ENCODE measurements around the gene NAGLU.
A peak's percentile ranks its signal among the peaks of the same experiment; 100 is the strongest.
"Not testable (repeated sequence)": the region's sequence is repeated elsewhere in the genome, so short reads cannot be mapped to it uniquely, and the experiment has no call there.

The NAGLU gene

DNA sequence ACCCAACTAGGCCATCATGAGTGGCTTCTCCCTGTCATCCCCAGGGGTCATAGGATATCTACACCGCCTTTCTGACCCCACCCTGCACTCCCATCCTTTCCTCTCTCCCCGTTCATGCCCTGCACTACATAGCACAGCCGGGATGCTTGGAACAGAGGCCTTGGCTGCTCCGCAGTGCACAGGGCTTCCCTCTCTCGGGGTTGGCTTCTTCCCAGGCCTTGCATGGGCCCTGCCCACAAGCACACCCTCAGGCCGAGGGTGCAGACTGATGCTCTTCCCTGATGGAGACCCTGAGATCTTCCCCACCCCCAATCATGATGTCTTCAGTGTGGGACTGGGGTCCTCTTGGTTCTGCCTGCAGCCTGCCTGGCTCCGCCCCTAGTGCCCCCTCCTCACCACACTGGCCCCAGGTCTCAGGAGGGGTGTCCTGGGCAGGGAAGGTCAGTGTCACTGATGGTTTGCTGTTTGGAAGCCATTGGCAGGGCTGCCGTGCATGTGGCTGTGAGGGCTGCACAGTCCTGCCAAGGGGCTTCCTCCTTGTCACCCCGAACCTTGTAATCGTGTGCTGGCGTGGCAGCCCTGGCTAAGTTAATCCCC is 14.3 kb upstream of the NAGLU start:
- DNase-seq (ENCODE audit: low spot score) = no peak

DNA sequence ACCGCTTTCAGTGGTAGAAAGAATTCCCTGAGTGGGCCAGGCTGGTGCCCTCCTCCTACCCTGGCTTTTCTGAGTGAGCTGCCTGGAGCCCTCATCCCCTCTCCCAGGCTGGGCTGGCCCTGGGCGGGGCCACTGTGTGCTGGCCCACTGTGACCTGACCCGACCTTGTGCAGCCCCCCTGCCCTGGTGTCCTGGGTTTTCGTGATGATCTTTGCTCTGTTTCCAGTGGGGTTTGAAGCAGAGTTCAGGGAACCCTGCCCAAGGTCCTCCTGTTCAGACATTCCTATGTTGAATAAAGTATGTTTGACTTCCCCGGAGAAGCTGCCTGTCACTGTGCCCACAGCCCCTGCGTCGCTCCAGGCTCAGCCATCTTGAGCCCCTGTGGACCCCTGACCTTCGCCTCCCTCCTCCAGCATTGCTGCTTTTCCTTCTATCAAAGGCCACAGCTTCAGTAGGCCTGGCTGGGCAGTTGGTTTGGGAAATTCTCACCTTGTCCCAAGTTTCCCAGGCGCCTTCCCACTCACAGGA is 13.7 kb upstream of the NAGLU start:
- no peak for DNase-seq (ENCODE audit: low spot score)

DNA sequence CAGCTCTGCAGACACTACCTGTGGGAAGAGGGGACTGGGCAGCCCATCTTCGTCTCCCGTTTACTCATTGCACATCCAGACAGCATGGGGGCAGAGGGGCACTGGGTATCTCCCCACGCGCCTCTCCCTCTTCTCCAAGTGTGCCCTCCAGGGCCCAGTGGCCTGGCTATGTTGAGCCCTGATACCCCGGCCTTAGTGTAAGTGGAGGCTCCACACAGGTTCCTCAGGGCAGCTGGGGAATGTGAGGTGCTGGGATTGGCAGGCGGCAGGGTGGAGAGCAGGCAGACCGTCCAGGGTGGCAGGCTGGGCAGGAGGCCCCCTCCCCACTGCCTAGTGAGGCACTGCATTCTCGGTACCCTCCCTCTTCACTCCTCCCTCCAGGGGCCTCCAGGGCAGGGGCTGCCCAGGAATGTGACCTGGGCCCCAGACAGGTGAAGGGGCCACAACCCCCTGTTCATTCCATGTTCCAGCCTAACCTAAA is 13.2 kb upstream of the NAGLU start:
- DNase-seq (ENCODE audit: low spot score) = no peak

DNA sequence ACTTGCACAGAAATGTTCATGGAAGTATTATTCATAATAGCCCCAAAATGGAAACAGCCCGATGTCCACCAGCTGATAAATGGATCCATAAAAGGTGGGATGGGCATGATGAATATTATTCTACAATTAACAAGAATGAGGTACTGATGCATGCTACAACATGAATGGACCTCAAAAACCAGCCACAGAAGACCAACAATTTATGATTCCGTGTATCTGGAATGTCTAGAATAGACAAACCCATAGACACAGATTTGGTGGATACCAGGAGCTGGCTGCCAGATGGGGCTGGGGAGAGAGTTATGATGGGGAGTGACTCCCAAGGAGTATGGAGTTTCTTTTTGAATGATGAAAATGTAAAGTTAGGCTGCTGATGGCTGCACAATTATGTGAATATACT is 10.8 kb upstream of the NAGLU start:
- DNase-seq (ENCODE audit: low spot score) = no peak

DNA sequence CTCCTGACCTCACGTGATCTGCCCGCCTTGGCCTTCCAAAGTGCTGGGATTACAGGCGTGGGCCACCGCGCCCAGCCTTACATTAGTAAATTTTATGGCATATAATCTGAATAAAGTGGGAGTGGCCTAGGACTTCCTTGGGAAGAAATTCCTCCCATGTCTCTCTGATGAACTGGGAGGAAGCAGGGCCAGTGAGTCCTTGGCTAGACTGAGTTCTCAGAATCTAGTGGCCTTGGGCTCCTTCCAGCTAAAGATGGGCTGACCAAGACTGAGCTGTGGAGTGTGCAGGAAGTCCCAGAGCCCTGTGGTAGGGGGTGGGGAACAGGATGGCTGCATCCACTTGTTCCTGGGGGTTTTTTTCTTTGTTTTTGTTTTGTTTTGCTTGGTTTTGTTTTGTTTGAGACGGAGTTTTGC is 10.0 kb upstream of the NAGLU start:
- DNase-seq (ENCODE audit: low spot score) = no peak

DNA sequence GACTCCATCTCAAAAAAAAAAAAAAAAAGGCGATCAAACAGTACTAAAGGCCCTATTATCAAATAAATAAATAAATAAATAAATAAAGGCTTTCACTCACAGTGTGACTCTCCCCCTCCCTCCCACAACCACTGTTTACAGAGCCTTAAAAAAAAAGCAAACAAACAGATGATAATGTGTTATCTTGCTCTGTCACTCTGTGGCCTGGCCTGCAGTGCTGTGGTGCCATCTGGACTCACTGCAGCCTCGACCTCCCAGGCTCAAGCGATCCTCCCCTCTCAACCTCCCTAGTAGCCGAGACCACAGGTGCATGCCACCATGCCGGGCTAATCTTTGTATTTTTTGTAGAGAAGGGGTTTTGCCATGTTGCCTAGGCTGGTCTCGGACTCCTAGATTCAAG is 8.1 kb upstream of the NAGLU start:
- no peak for DNase-seq (ENCODE audit: low spot score)

DNA sequence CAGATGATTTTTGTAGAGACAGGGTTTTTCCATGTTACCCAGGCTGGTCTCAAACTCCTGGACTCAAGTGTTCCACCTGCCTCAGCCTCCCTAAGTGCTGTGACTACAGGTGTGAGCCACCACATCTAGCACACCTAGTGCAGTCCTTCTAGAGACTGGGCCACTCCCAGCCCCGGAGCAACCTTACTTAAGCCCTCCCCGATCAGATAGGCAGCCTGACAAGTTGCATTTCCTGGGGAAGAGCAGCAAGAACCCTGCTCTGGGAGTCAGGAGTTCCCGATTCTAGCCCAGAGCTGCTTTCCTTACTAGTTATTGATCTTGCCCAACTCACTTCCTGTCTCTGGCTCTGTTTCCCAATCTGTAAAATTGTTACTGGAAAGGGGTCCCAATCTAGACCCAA is 7.0 kb upstream of the NAGLU start:
- DNase-seq (ENCODE audit: low spot score) = no peak

DNA sequence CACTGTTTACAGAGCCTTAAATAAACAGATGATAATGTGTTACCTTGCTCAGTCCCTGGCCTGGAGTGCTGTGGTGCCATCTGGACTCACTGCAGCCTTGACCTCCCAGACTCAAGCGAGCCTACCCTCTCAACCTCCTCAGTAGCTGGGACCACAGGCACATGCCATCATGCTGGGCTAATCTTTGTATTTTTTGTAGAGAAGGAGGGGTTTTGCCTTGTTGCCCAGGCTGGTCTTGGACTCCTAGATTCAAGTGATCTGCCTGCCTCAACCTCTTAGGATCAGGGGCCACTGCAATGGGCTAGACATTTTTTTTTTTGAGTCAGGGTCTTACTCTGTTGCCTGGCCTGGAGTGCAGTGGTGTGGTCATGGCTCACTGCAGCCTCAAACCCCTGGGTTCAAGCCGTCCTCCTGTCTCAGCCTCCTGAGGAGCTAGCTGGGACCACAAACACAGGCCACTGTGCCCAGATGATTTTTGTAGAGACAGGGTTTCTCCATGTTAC is 5.0 kb upstream of the NAGLU start:
- DNase-seq (ENCODE audit: low spot score) = no peak

DNA sequence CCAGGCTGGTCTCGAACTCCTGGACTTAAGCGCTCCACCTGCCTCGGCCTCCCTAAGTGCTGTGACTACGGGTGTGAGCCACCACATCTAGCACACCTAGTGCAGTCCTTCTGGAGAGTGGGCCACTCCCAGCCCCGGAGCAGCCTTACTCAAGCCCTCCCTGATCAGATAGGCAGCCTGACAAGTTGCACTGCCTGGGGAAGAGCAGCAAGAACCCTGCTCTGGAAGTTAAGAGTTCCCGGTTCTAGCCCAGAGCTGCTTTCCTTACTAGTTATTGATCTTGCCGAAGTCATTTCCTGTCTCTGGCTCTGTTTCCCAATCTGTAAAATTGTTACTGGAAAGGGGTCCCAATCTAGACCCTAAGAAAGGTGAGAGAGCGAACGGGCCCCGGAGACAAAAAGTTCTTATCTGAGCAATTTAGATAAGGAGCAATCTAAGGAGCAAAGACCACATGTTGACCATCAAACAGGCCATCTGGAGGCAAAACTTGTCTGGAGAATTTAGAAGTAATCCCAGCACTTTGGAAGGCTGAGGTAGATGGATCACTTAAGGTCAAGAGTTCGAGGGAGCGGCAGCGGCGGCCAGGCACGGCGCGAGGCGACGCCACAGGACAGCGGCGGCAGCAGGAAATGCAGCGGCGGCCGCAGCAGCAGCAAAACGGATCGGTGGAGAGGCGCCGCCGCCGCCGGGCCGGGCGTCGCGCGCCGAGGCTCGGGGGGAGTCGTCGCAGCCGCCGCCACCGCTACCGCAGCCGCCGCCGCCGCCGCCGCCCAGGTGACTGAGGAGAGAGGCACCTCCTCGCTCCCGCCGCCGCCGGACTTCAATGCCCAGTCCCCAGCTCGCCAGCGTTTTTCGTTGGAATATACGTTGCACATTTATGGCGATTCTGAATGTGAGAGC is 4.3 kb upstream of the NAGLU start:
- peak; percentile 61 for DNase-seq (ENCODE audit: low spot score)

DNA sequence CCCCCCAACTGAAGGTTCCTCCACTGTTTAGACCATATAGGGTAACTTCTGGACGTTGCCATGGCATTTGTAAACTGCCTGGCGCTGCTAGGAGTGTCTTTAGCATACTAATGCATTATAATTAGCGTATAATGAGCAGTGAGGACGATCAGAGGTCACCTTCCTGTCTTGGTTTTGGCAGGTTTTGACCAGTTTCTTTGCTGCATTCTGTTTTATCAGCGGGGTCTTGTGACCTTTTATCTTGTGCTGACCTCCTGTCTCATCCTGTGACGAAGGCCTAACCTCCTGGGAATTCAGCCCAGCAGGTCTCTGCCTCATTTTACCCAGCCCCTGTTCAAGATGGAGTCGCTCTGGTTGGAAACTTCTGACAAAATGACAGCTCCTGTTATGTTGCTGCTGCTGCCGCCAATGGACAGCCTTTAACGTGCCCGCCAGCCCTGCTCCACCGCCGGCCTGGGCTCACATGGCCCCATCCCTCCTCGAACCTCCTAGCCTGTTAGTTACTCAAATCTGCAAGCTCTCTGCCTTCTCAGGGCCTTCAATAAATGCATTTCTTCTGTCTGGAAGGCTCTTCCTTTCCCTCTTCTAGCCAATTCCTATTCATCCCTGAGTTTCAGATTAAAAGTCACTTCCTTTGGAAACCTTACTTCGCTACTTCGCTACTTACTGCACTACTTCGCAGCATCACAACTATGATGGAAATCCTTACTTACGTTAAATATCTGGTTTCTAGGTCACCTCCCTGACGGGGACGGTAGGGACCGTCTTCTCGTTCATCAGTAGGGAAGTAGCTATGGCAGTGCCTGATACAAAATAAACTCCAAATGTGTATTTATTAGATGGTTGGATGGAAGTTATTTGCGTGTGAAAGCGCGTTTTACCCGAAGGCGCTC is 640 bp upstream of the NAGLU start:
- no peak for DNase-seq (ENCODE audit: low spot score)

DNA sequence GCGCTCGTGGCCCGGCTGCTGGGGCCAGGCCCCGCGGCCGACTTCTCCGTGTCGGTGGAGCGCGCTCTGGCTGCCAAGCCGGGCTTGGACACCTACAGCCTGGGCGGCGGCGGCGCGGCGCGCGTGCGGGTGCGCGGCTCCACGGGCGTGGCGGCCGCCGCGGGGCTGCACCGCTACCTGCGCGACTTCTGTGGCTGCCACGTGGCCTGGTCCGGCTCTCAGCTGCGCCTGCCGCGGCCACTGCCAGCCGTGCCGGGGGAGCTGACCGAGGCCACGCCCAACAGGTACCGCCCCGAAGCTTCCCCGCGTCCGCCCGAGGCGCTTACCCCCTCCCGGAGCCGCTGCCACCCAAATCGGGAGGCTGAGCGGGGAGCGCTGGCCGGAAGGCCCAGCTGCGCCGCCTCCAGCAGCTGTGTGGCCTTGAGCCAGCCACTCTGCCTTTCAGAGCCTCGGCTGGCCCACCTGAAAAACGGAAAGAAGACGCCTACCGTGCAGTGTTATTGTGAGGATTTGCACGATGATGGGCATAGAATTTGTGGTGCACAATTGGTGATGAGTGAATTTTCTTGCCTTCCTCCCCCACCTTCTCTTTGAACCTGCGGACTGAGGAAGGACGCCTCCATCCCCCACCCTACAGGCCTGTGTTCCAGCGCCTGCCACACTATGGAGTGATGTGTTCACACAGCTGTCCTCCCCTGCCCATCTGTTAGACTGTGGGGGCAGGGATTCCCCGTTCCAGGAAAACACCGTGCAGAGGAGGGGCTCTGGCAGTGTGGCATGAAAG is 523 bp downstream of the NAGLU start:
- DNase-seq (ENCODE audit: low spot score) = peak; percentile 66

DNA sequence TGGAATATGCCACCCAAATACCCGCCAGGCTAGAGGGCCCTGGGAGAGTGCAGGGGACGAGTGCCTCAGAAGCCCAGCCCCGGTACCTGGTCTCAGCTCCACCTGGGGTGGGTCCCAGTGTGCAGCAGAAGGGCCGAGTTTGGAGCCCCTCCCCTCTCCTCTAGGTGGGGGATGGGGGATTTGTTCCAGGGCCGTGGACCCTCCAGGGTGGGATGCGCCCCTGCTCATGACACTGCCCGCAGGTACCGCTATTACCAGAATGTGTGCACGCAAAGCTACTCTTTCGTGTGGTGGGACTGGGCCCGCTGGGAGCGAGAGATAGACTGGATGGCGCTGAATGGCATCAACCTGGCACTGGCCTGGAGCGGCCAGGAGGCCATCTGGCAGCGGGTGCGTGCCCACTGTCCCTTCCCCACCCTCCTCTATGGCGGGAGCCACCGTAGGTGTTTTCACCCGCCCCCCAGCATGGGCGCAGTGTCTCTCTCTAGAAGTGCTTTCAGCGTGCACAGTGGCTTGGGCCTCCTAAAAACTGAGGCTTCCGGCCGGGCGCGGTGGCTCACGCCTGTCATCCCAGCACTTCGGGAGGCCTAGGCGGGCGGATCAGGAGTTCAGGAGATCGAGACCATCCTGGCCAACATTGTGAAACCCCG is 1.2 kb downstream of the NAGLU start:
- DNase-seq (ENCODE audit: low spot score) = no peak

DNA sequence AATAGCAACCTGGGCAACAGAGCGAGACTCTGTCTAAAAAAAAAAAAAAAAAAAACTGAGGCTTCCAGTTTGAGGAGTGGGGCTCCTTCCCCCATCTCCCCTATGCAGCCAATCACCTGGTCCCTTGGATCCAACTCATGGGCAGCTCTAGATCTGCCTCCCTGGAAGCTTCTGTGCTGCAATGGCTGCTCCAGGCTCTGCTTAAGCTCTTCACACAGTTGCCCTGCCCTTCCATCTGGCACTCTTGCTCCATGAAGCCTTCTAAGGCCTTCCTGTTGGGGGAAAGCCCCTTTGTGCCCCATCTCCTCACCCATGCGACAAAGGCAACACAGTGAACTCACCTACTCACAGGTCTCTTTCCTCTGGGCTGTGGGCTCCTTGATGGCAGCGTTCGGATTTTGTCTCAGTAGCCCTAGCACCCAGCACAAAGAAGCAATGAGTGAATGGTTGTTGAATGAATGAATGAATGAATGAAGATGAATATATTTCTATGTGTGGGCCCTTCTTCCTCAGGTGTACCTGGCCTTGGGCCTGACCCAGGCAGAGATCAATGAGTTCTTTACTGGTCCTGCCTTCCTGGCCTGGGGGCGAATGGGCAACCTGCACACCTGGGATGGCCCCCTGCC is 1.9 kb downstream of the NAGLU start:
- DNase-seq (ENCODE audit: low spot score) = no peak

DNA sequence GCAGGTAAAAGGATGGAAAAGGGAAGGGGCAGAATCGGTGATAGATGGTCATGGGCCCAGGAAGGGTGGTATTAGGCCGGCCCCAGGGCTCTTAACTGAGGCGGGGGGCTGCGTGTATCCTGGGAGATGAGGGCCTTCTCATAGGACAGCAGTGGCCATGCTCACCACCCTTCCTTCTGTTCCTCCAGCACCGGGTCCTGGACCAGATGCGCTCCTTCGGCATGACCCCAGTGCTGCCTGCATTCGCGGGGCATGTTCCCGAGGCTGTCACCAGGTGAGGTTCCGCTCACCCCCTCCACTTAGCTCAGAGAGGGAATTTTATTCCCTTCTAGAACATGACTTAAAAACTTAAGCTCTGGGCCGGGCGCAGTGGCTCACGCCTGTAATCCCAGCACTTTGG is 2.4 kb downstream of the NAGLU start:
- DNase-seq (ENCODE audit: low spot score) = no peak

DNA sequence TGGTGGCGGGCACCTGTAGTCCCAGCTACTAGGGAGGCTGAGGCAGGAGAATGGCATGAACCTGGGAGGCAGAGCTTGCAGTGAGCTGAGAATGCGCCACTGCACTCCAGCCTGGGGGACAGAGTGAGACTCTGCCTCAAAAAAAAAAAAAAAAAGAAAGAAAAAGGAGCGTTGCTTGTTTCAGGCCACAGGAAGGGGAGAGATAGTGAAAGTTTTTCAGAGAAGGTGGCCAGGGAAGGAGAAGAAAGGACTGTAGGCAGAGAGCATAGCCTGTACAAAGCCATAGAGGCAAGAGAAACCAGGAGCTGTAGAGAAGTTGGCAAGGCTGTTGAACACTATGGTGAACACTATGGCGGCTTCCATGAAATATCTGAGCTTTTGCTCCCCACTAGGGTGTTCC is 4.5 kb downstream of the NAGLU start:
- not testable (repeated sequence) for DNase-seq (ENCODE audit: low spot score)

DNA sequence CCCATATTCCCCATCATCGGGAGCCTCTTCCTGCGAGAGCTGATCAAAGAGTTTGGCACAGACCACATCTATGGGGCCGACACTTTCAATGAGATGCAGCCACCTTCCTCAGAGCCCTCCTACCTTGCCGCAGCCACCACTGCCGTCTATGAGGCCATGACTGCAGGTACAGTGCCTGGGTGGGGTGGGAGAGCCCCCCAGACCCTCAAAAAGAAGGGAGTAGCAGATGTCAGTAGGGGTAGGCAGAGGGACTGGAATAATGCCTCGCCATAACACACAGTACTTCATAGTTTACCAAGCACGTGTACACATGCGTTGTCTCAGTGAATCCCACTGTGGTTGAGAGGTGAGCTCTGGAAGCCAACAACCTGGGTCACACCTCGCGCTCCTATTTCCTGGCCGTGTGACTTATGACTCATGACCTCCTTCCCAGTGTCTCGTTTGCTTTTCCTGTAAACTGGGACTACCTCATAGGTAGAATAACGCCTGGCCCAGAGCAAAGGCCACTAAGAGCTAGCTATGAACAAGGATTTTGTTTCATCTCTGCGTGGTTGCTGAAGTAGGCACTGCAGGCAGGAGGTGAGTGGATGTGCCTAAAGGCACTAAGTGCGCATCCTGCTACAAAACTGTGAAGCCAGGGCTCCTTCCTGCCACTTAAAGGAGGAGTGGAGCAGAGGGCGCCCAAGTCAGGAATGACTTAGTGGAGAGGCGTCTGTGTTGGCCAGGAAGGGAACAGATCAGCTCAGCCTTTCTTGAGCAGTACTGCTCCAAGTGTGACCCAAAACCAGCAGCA is 5.2 kb downstream of the NAGLU start:
- no peak for DNase-seq (ENCODE audit: low spot score)

DNA sequence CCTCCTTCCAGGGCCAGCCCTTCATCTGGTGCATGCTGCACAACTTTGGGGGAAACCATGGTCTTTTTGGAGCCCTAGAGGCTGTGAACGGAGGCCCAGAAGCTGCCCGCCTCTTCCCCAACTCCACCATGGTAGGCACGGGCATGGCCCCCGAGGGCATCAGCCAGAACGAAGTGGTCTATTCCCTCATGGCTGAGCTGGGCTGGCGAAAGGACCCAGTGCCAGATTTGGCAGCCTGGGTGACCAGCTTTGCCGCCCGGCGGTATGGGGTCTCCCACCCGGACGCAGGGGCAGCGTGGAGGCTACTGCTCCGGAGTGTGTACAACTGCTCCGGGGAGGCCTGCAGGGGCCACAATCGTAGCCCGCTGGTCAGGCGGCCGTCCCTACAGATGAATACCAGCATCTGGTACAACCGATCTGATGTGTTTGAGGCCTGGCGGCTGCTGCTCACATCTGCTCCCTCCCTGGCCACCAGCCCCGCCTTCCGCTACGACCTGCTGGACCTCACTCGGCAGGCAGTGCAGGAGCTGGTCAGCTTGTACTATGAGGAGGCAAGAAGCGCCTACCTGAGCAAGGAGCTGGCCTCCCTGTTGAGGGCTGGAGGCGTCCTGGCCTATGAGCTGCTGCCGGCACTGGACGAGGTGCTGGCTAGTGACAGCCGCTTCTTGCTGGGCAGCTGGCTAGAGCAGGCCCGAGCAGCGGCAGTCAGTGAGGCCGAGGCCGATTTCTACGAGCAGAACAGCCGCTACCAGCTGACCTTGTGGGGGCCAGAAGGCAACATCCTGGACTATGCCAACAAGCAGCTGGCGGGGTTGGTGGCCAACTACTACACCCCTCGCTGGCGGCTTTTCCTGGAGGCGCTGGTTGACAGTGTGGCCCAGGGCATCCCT is 7.4 kb downstream of the NAGLU start:
- no peak for DNase-seq (ENCODE audit: low spot score)

DNA sequence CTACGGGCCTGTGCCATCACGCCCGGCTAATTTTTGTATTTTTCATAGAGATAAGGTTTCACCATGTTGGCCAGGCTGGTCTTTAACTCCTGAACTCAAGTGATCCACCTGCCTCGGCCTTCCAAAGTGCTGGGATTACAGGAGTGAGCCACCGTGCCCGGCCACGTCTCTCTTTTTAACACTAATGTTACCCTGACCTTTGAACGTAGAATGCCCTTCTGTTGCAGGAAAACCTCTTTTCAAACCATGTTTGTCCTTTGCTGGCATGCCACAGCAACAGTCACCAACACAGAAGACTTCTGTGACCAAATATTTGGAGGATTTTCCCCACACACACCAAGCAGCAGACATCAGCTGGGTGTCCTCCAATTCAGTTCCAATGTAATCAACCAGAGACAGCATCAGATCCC is 8.8 kb downstream of the NAGLU start:
- no peak for DNase-seq (ENCODE audit: low spot score)

Measured in putamen (tissue), 1 donor.